Endothelial cell of umbilical vein (primary cell): ENCODE results near the gene GRK5. TPM values are rescaled to one million over a fixed set of nuclear protein-coding genes. Genes with fewer than 3 reads are reported as not detected.
A peak's percentile ranks its signal among the peaks of the same experiment; 100 is the strongest.

Experiments
- BruUV-seq: library from RNA; stranded (reverse); fragments of 400-500 nt; replicated peaks from 2 replicates; lab custom pipeline; 2021; lab: Mats Ljungman, UMichigan
- CTCF ChIA-PET: fragments of 300-600, 350-600 bp; sonication (Branson Sonifier 250); formaldehyde crosslinking; loops from one replicate; lab custom pipeline; 2021; ENCODE audit warnings: antibody characterized with exemption, inconsistent platforms; lab: Charles Lee
- POLR2A ChIA-PET: fragments of 300-600, 350-600 bp; sonication (Branson Sonifier 250); formaldehyde crosslinking; loops from one replicate; lab custom pipeline; 2021; ENCODE audit warnings: antibody characterized with exemption, inconsistent platforms; lab: Charles Lee
- DNase-seq: peaks from one replicate; pipeline ENCODE4 v3.0.0-alpha.2; 2011; ENCODE audit warnings: low read depth, low spot score
- FAIRE-seq: peaks from 2 replicates; lab custom pipeline; 2011; peaks lifted over from hg19 to GRCh38; lab: Jason Lieb, UNC
- H2AFZ ChIP-seq: 2 replicates; pipeline ENCODE4 v1.6.0; 2012; ENCODE audit warnings: low read depth, low read length, control low read depth, inconsistent platforms
- H3K27ac ChIP-seq: 2 replicates; pipeline ENCODE4 v1.5.1; 2011; ENCODE audit warnings: low read depth, mild to moderate bottlenecking, control low read depth, low read length, moderate library complexity; ENCODE audit not compliant: insufficient read depth
- H3K27me3 ChIP-seq, 2 experiments: 2 replicates each; pipeline versions ENCODE4 v1.6.0 to v1.6.1; 2011; ENCODE audit warnings: low read length in 2 of 2, mixed read lengths in 1 of 2; ENCODE audit not compliant: control insufficient read depth in 2 of 2, insufficient read depth in 2 of 2
- H3K36me3 ChIP-seq, 2 experiments: 2 replicates in 1 of 2; 3 replicates in 1 of 2; pipeline ENCODE4 v1.5.1; 2011; ENCODE audit warnings: low read length in 2 of 2, mild to moderate bottlenecking in 1 of 2, moderate library complexity in 1 of 2; ENCODE audit not compliant: control insufficient read depth in 2 of 2, insufficient read depth in 2 of 2; ENCODE audit errors: extremely low read depth in 1 of 2
- H3K4me1 ChIP-seq: 3 replicates; pipeline ENCODE4 v1.5.1; 2011; ENCODE audit warnings: mild to moderate bottlenecking, low read length; ENCODE audit not compliant: control insufficient read depth, insufficient read depth; ENCODE audit errors: extremely low read depth
- H3K4me2 ChIP-seq: 2 replicates; pipeline ENCODE4 v1.6.1; 2011; ENCODE audit warnings: low read length, control low read depth, mixed read lengths; ENCODE audit not compliant: insufficient read depth
- H3K4me3 ChIP-seq, 3 experiments: fragments of 200-600 bp in 1 of 3; sonication (generic), shearing (Covaris generic) in 1 of 3; replicated peaks in 1 of 3; 2 replicates each; pipeline ENCODE4 v1.5.1; 2011 to 2016; ENCODE audit warnings: control low read depth in 3 of 3, low read length in 3 of 3, mild to moderate bottlenecking in 2 of 3, inconsistent platforms in 1 of 3, low read depth in 1 of 3, moderate library complexity in 1 of 3; ENCODE audit not compliant: insufficient read depth in 1 of 3
- H3K79me2 ChIP-seq: 2 replicates; pipeline ENCODE4 v1.6.0; 2012; ENCODE audit warnings: low read length, inconsistent platforms; ENCODE audit not compliant: control insufficient read depth, insufficient read depth
- H3K9ac ChIP-seq: replicated peaks from 2 replicates; pipeline ENCODE3; 2011; ENCODE audit warnings: low read length, control low read depth; ENCODE audit not compliant: insufficient read depth; ENCODE audit errors: extremely low read depth
- H3K9me1 ChIP-seq: replicated peaks from 3 replicates; pipeline ENCODE4 v1.6.0; 2011; ENCODE audit warnings: mild to moderate bottlenecking, low read length; ENCODE audit not compliant: control insufficient read depth, insufficient read depth; ENCODE audit errors: extremely low read depth
- H3K9me3 ChIP-seq: replicated peaks from 2 replicates; pipeline ENCODE4 v1.5.1; 2012; ENCODE audit warnings: low read length, inconsistent platforms; ENCODE audit not compliant: control insufficient read depth, insufficient read depth
- H4K20me1 ChIP-seq: replicated peaks from 2 replicates; pipeline ENCODE3; 2011; ENCODE audit warnings: mild to moderate bottlenecking, low read length; ENCODE audit not compliant: control insufficient read depth, insufficient read depth; ENCODE audit errors: extremely low read depth
- CTCF ChIP-seq, 2 donors: IDR thresholded peaks; 1 replicate in 1 of 2; 2 replicates in 1 of 2; pipeline ENCODE4 v1.5.1; 2011; ENCODE audit warnings: low read length in 2 of 2, mild to moderate bottlenecking in 2 of 2, moderate library complexity in 2 of 2, control low read depth in 1 of 2, inconsistent platforms in 1 of 2, low read depth in 1 of 2; ENCODE audit not compliant: insufficient read depth in 1 of 2; ENCODE audit errors: extremely low read depth in 1 of 2
- EZH2 ChIP-seq: IDR thresholded peaks from 2 replicates; pipeline ENCODE4 v1.6.1; 2012; ENCODE audit warnings: borderline replicate concordance, low read depth, mild to moderate bottlenecking, moderate library complexity, low read length, inconsistent platforms; ENCODE audit not compliant: severe bottlenecking
- FOS ChIP-seq: IDR thresholded peaks from 2 replicates; pipeline ENCODE4 v1.6.1; 2011; ENCODE audit warnings: mild to moderate bottlenecking, low read length, moderate library complexity, borderline replicate concordance; ENCODE audit not compliant: insufficient read depth
- JUN ChIP-seq: IDR thresholded peaks from 2 replicates; pipeline ENCODE4 v1.6.1; 2011; ENCODE audit warnings: borderline replicate concordance, low read depth; ENCODE audit not compliant: insufficient read length, insufficient read depth
- POLR2A ChIP-seq: IDR thresholded peaks from 2 replicates; pipeline ENCODE4 v1.6.1; 2012; ENCODE audit warnings: low read depth, mild to moderate bottlenecking, control low read depth, low read length
- POLR2AphosphoS5 ChIP-seq: IDR thresholded peaks from 2 replicates; pipeline ENCODE4 v1.6.1; 2012; ENCODE audit warnings: low read depth, mild to moderate bottlenecking, control low read depth, low read length, moderate library complexity; ENCODE audit not compliant: insufficient read depth
- dilution Hi-C: fragments of 300-500 bp; cut with MboI; formaldehyde crosslinking; loops from one replicate; pipeline ENCODE4 v1.15.0; 2019; ENCODE audit warnings: low sequenced_read_pairs; ENCODE audit not compliant: extremely low pct_ligation_motif_present
- intact Hi-C: fragments of 100-400 bp; cut with micrococcal nuclease; formaldehyde crosslinking; loops from one replicate; pipeline ENCODE4 v1.10.0; 2022
- polyA plus RNA-seq, 4 experiments: library from polyadenylated mRNA; depleted of rRNA in 3 of 4; stranded (reverse) in 3 of 4; unstranded in 1 of 4; fragments of >200 nt; gene quantifications; 2 replicates each; pipeline versions ENCODE4 v1.2.1 to v1.2.3, GENCODE V29; 2011 to 2012; ENCODE audit warnings: missing spikeins in 1 of 4
- total RNA-seq: library from RNA; stranded (reverse); gene quantifications from 2 replicates; pipeline ENCODE4 v1.2.3, GENCODE V29; 2021

Gene GRK5
- total and polyA plus RNA-seq, 2 donors (not counting 3 experiments of a cell fraction or from before 2014, with no cell fraction given) = 13.1 to 29.5 TPM

- FAIRE-seq = peak; percentile 35
- no peak overlapping the region for H3K4me2 ChIP-seq
- no peaks in the 10 kb centered on the region for H3K79me2 ChIP-seq
- dilution Hi-C loops (no loop called here), intact Hi-C loops (no loop called here)
- no peak overlapping the region for H3K9ac ChIP-seq
- no peaks in the 10 kb centered on the region for H3K4me1 ChIP-seq
- no peaks in the 10 kb centered on the region for H4K20me1 ChIP-seq
- ChIA-PET POLR2A (interaction anchor here (0.6 to 0.7 kb wide), 2 partner anchors 9 to 312 kb away, joined by 3 to 5 read pairs; no protein-coding TSS in a partner anchor), CTCF (interaction anchor here (0.9 to 4.7 kb wide), 5 partner anchors 9 to 274 kb away, joined by 4 to 30 read pairs (median 5); no protein-coding TSS in a partner anchor)
- peaks cover 24 to 30% of the 10 kb centered on the region in 2 experiments for H3K27me3 ChIP-seq
- DNase-seq = peak; percentile 43
- TF ChIP-seq POLR2A (no peak), POLR2AphosphoS5 (no peak), EZH2 (no peak), JUN (no peak), CTCF (IDR thresholded peaks at IDR 0.05; ENCODE audit: extremely low read depth in 1 of 2, insufficient read depth in 1 of 2, low read depth in 1 of 2, low read length in 2 of 2) (no peak), FOS (no peak)
- no peaks in the 10 kb centered on the region for H3K36me3 ChIP-seq
- H3K27ac ChIP-seq = no peak overlapping the region
- no peaks in the 10 kb centered on the region for H3K9me3 ChIP-seq
- no peaks in the 10 kb centered on the region for H3K9me1 ChIP-seq
- no TSS peak for BruUV-seq
- H3K4me3 ChIP-seq = no peak overlapping the region
- H2AFZ ChIP-seq = no peak overlapping the region
Observed at GRCh38 chr10:119480667-119481066, 273.3 kb downstream of the GRK5 start.
